HG03457 (cell line): ENCODE results near the gene NRARP.

Experiments
- ATAC-seq: cut with Tn5 transposase; IDR thresholded peaks from one replicate; pipeline ENCODE4 v1.9.1; 2021; ENCODE audit warnings: moderate number of reproducible peaks; ENCODE audit not compliant: unreplicated experiment

Gene NRARP

DNA sequence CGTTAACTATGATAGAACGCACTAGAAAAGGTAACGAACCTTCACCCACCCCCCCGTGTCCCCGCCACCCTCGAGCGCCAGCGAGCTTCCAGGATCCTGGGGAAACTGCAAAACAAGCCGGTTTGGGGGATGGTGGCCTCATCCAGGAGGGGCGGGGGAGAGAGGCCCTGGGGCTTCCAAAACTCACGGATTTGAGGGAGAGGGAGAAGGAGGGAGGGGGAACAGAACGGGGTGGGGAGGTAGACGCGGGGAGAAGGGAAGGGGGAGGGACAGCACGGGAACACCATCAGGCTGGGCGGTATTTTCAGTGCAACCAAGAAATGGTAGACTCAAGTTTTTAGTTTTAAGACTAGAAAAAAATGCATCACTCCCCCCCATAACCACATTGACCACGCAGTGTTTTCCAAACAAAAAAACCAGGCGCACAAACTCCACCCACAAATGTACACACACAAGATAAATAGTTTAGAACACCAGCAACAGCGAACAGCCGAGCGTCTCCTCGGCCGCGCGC is 1.4 kb downstream of the NRARP start:
- no peak for ATAC-seq

GRCh38 chr9:137299938-137300337 is 2.1 kb downstream of the NRARP start:
- ATAC-seq: no peak

GRCh38 chr9:137299203-137299565 is 2.9 kb downstream of the NRARP start:
- no peak for ATAC-seq

GRCh38 chr9:137298401-137299202 is 3.5 kb downstream of the NRARP start:
- no peak for ATAC-seq

- ATAC-seq: no peak
These were observed 4.1 kb downstream of the NRARP start for GRCh38 chr9:137297966-137298365.

DNA sequence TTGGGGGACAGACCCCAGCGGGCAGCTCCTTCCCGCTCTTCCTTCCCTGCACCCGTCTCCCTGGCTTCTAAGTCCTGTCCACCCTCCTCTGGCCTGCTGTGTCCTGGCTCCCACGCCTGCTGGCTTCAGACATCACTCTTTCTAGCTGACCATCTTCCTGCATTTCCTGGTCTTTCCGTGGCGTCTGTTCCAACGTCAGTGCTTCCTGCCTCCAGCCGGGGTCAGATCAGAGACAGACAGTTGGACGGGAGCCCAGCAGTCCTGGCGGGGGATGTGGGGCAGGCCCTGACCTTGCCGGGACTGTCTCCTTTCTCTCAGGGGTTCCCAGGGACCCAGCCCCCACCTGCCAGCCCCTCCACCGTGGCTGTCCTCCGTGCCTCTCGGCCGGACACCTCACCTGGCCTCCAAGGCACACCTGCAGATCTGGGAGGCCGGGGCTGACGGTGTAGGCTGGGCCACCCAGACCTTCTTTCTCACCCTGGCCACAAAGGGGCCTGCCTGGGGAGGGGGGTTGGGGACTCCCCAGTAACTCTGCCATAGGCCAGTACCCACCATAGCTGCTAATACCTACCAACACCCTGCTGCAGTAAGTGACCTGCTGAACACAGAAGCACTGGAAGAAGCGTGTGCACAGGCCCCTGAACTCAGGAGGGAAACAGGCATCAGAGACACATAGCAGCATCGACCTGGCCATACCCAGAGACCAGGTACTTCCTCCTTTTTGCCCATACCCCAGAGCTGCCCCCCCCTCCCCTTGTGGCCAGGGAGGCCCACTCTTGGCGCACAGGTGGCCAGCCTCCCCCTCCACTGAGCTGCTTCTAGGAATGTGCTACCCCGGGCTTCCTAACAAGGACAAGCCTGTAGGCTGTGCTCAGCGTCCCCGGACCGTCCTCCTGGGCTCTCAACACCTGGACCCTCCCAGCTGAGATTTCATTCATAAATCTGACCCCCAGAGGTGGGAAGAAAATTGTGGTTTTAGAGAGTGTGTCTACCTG is 5.1 kb downstream of the NRARP start:
- no peak for ATAC-seq

GRCh38 chr9:137295849-137296669 is 6.0 kb downstream of the NRARP start:
- no peak for ATAC-seq

DNA sequence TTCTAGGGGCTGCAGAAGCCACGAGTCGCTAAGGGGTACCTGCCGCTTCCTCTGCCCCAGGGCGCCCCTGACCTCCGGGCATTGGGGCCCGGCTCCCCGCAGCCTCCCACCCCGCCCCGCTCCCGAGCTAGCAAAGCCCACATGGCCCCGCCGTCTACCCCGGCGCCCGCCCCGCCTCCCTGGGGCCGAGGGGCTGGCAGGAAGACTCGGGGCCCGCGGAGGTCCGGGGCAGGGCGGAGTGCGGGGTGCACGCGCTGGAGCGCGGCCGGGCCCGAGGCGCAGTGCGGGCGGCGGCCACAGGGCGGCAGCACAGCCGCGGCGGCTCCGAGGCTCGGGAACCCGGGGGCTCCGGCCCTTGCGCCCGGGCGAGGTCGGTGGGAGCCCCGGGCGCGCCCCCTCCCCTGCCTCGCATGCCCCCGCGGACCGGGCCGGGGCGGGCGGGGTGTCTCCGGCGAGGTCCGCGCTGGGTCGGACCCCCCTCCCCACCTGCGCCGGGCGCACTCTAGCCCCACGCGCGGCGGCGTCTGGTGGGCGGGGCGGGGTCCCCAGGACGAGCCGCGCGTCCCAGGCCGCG is 6.7 kb downstream of the NRARP start:
- no peak for ATAC-seq

DNA sequence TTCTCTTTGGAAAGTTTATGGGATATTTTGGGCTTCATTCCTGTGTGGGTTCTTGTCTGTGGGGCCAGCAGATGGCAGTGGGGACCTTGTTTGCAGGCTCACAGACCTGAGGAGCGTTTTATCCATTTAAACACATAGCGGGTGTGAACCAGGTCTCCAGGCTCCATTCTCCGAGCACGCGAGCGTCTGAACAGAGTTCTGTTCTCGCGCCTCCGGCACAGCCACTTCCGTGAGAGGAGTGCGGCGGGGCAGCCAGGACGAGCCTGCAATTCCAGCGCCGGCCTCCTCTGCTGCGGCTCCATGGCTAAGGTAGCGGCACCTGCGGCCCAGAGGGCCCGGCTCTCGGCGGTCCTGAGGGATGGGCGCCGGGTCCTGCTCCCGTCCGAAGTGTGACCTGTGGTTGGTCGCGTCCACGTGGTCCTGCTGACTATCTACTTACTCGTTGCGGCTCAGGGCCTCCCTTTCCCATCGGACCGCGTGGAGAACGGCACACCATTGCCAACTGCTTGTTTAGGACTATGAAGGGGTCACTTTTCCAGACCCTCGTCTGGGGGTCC is 7.3 kb downstream of the NRARP start:
- ATAC-seq: no peak

GRCh38 chr9:137294091-137294680 is 7.9 kb downstream of the NRARP start:
- no peak for ATAC-seq

DNA sequence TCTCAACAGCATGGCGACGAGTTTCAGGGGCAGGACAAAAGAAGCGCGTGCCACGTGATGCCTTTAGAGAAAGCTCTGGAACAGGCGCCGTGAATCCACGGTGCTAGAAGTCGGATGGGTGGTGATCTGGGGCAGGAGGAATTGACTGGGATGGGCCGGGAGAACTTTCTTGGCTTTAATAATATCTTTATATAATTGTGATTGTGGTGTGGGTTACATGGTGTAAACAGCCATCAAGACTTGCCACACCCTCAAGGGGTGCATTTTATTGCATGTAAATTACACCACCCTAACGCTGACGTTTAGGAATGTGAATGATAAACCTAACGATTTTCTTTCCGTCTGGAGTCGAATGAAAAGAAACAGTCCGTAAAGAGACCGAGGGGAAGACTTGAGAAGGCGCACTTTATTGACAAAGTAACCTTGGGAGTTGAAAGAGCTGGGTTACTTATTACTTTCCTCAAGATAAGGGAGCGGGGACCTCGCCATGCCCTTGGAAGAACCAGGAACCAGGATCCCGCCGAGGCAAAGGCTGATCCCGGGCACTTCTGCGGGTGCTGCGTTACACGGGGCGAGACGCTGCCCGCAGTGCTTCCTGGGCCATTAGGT is 8.5 kb downstream of the NRARP start:
- no peak for ATAC-seq

DNA sequence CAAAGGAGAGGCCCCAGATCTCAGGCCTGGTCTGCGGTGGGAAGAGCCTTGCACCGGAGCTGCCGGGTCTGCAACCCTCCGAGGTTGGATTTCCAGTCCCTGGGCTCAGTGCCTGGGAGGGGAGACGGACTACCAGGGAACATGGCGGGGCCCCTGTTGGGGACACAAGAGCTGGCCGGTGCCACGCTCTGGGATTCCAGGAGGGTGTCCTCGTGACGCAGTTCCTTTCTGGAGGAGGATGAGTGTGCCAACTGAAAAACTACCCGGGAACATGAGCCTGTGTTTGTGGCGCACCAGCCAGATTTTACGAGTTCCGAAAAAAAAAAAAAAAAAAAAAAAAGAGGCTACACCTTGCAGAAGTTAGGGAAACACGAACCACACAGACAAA is 9.0 kb downstream of the NRARP start:
- no peak for ATAC-seq

DNA sequence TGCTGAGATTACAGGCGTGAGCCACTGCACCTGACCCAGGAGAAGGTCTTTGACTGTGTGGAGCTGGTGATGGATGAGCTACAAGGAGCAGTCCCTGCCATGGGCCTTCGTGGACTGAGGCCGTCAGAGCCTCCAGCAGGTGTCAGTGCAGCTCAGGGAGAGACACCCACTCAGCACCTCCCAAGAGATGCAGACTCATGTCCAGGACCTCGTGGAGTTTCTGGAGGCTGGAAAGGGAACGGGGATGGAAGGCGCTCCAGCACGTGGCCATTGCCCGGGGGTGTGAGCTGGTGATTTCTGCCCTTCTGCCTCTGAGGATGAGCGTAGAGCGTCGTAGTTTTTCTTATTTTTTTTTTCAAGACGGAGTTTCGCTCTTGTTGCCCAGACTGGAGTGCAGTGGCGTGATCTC is 15.1 kb downstream of the NRARP start:
- no peak for ATAC-seq

DNA sequence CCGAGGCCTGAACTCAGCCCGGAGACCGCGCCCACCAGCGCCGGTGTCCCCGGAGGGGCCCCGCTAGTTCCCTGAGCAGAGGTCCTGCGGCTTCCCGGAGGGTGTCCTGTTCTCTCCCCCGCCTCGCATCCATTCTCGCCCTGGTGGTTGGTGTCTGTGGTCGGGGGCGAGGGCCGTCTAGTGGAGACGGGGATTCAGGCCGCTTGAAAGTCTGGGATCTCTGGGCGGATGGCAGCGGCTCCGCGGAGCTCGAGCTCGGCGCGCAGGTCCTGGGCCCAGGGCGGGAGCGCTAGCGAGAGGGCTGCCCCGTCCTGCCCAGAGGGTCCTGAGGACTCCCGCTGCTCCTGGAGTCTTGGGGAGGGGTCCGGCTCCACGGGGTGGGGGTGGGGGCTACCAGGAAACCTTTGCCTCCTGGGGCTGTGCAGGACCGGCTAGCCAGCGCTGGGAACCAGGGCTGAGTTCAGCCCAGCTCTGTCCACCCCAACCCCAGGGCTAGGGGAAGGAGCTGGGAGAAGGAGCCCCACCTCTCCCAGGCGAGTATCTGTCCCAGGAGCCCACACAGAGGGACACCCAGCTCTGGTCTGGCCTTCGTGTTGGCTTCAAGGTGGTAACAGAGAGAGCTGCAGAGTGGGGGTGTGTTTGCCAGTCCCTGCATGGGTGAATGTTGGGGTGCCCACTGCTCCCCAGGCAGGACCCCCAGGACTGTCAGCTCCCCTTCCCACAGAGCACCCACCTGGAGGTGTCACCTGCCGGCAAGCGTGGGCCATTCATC is 20.5 kb downstream of the NRARP start:
- no peak for ATAC-seq

DNA sequence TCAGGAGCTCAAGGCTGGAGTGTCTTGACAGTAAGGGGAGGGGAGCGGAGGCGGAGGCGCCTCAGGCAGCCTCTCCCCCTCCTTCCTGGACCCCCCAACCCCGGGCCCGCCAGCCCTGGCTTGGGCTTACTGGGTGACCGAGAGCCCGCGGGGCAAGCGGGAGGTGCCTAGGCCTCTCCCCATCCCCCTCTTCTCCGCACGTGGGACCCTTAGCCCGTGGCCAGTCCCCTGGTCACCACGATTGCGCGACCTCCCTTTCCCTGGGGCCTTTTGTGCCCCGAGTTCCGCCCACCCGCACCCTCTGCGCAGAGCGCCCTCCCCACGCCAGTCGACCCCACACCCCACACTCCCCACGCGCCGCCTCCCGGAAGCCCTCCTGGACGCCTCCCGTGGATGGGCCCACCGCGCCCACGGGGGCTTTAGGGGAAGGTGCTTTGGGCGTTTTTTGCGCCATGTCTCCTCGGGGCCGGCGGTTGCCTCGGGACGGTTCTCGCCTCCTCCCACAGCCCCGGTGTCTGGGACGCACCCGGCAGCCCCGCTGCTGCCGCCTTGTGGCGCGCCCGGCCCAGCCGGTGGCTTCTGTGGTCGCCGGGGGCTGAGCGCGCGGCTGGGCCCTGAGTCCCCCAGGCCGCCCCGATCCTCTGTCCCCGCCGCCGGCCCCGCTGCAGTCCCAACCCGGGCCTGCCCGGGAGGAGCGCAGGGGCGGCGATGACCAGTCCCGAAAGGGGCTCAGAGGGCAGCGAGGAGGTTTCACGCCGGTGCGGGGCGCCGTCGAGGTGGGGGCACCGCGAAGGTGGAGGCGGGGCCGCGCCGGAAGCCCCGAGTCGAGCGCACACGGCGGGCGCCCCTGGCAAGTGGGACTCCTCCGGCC is 21.4 kb downstream of the NRARP start:
- ATAC-seq: no peak

DNA sequence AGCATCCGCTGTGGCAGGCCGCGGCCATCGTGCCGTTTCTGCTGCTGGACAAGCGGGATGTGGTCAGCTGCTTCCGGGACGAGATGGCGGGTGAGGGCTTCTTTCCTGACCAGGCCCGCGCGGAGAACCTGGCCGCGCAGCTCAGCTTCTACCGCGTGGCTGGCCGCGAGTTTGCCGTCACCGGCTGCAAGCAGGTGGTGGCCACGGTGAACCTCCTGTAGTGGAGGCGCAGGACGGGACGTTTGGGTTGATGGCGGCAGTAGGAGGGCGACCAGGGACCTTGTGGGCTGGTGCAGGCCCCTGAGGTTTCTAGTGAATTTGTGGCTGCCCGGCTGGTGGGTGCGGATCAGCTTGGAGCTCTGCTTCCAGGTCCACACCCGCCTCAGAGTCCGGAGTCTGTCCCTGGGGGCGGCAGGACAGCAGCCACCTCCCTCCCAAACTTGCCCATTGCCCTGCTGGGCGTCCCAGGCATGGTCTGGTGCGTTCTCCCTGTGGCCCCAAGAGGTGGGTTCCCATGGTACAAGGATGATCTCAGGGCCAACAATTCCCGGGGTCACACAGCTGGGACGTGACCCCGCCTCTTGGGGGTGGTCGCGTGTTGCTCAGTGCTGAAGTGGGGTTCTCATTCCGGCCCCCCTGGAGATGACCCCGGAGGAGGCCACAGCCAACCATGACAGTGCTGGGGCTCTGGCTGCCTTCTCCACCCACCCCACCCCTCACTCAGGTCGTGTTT is 22.2 kb downstream of the NRARP start:
- ATAC-seq: no peak
